NCI-H1694 (cell line): ENCODE data around the gene IL3.
"Not testable (repeated sequence)": the region's sequence is repeated elsewhere in the genome, so short reads cannot be mapped to it uniquely, and the experiment has no call there.

ENCODE experiments used
- DNase-seq: peaks from one replicate; lab custom pipeline; 2025; lab: John Stamatoyannopoulos, UW

IL3 gene

DNA sequence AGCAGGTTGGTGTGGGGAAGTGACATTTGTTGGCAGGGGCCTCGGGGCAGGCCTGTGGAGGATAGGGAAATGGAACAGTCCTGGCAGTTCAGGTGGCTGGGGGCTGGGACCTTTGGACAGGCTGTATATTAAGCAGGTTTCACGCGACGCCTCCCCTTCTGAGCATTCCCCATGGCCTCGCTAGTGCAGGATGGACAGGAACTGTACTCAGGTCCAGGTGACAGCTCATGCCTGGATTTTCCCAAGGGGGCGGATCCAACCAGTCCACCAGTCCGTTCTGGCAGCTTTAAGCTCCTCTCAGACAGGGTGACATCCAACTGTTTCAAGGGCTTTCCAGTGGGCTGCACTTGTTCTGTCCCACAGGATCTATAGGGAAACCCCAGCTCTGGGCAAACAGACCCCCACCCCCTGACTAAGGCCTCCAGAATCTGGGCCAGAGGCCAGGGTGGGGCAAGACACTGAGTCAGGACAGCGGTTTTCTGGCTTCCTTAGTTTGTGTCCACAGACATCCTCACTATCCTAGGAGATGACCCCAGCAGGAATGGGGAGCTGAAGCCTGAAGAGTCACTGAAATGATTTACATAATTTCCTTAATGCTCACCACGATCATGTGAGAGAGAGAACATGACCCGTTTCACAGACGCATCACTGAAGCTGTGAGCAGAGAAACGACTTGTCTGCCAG is 34.1 kb downstream of the IL3 start:
- no peak for DNase-seq

DNA sequence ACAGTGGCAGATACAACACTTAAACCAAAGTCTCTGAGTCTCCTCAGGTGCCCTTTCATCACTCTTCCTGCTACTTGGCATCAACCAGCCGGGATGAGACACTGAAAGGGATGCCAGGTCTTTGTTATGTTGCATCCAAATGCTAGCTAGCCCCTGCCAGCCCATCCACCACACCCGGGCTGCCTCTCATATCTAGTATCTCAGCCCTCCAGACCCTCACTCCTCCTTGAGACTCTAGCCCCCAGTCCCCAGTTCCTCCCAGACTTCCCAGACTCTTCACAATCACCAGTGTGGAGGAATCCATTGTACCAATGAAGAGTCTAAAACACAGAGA is 34.6 kb downstream of the IL3 start:
- DNase-seq, result no peak

DNA sequence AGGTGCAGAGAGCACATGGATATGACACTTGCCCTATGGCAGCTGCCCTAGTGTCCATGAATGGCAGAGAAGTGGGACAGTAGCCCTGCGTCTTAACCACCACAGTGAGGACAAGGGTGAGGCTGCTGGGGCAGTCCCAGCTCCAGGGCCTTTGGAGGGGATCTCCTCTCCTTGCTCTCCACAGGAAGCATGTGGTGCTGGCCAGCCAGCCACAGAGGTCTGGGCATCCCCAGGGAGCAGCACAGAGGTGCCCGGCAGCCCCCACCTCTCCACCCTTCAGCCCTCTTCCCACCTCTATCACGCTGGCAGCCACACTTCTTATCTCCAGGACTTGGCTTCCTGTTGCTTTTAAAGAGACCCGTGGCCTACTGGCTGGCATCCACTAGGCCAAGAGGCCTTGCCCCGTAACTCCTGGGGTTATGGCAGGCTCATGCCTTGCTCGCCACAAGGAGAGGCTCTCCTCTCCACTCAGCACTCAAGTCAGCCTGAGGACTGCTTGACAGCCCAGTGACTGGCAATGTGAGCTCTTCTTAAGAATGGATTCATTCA is 35.0 kb downstream of the IL3 start:
- no peak for DNase-seq

DNA sequence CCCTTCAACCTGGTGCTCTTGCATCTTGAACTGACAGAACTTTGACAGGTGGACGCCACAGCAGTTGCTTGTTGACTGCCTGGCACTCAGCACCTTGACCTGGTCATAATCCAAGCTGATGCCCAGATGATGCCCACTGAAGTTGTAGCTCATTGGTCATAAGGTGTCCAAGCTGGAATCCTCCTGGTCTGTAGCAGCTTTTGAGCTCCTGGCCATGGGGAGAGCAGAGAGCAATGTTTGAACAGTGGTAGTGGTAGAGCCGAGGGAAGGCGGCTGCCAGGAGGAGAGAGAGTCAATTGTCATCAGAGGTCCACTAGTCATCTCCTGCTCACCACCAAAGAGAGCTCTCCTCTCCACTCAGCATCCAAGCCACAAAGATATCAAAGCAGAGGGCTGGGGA is 36.4 kb downstream of the IL3 start:
- DNase-seq, result no peak

DNA sequence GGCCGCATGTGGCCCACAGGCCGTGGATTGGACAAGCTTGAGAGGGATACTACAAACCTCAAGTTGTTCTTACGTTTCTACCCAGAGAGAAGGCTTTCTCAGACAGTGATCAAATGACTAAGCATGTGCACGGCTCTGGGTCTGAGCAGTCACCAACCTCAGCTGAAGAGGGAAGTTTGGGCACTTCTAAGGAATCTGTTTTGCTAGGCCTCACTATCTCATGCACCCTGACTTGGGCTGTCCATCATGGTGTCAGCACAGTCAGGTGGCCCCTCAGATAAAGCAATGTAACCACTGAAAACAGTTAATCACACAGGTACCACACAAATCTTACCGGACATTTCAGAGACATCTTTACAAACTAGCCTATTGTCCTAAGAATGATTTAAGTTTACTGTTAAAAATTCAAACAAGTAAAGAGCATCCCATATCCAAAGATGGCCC is 37.7 kb downstream of the IL3 start:
- no peak for DNase-seq

DNA sequence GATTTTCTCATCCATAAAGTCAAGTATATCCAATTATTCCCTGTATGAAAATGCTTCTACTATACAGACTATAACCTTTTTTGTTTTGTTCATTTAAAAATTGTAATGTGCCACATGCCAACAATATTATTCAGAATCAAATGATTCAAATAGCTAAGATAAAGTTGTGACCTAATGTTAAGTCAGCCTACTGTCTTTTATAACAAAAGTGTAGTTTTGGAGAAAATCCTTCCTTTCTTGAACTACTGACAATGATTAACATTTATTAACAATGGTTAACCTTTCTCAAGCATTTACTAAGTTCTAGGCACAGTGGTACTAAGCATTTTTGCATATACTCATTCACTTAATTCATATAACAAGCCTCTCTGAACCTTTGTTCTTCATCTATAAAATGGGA is 38.2 kb downstream of the IL3 start:
- no peak for DNase-seq

DNA sequence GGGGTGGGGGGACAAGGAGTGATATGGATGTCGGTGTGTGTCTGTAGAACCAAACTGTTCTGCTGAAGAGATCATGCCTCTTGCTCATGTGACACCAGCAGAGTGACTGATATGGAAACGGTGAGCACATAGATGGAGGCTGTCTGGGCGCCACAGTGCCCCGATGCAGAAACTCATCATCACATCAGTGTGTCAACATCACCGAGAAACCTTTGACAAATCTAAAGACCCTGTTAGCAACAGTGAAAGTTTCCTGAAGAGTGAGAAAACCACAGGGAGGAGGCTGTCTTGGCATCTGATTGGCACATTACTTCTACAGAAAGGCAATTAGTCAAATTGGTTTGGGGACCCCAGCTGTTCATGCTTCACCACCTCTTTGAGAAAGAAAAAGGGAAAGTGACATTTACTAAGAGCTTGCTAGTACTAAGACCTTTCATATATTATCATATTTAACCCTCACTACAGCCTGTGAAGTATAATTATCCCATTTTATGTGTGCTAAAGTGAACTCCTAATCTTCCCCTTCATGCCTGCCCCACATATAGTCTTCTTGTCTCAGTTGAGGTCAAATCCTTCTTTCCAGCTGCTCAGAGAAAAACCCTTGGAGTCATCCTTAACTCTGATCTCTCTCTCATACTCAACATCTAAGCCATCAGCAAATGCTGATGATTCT is 38.8 kb downstream of the IL3 start:
- DNase-seq, result no peak

DNA sequence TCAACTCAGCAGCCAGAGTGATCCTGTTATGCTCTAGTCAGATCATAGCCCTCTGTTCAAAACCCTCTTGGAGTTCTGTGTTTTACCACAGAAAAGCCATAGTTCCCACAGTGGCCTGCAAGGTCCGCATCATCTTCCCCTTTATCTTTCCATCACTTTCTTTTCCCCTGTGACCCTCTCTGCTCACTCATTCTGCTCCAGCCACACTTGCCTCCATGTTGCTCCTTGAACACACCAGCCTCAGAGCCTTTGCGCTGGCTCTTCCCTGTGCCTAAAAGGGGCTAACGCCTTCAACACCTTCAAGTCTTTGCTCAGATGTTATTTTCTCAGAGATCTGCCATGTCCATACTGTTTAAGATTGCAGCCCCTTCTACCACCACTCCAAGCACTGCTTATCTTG is 39.5 kb downstream of the IL3 start:
- DNase-seq, result no peak

DNA sequence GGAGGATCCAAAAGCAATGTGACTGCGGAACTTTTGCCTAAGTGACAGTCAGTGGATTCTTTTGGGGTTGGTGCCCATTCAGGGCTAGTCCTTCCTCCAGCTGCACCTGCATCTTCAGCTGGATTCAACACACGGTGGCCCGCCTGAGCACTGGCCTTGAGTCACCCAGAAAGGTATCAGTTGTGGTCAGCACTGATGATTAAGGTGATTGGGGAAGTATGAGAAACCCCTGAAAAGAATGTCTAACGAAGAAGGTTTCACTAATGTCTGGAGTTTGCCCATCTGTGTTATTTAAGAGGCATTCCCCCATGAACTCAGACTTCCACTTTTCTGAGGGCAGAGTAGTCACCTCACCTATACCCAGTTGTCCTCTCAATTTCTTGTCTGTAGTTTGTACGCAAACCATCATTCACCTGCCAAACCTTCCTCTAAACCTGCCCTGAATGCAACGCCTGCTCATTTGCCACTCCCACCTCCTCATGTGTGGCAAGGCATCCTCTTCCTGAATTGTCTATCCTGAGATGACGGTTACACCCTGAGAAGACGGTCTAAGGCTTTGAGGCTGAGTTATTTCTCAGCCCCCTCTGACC is 40.3 kb downstream of the IL3 start:
- DNase-seq, result no peak

DNA sequence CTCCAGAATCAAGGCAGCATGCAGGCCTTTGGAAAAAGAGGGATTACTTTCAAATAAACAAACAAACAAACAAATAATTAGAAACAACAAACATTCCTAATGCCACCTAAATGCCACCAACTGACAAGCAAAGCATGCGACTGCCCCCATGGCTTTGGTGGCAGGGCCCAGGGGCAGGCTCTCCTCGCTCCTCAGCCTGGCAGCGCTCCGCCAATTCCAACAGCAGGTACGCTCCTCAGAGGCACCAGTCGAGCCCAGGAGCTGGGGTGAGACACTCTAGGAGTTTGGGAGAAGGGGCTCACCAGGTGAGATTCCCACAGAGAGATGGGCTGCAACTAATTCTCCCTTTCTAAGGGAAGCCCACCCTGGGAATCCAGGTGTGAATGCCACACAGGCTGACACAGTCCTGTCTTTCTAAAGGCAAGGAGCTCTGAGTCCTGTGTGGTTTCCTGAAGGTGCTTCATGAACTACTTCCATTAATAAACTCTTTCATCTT is 41.0 kb downstream of the IL3 start:
- no peak for DNase-seq

DNA sequence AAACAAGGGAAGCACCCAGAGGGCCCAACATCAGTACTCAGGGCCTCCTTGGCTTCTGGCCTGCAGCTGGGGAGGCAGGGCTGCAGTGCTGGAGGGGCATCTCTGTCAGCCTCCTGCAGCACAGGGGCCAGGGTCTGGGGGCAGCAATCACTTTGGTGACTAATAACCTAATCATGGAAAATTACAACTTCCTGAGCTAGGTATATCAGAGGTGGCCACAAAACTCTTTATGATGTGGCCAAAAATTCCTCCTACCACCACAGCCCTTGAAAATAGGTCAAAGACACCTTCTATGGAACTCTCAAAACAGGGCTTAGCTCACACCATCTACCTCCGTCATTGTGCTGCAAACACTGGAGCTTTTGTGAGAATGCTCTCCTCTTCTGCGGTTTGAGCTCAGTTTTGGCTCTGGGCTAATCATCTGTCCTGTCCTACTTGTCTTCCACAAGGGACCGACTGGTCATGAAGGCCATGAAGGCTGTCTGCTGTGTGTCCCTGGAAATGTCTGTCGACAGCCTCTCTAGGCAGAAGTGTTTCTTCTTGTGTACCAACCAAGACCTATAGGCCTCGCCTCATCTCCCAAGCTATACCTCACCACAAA is 41.7 kb downstream of the IL3 start:
- DNase-seq, result no peak

DNA sequence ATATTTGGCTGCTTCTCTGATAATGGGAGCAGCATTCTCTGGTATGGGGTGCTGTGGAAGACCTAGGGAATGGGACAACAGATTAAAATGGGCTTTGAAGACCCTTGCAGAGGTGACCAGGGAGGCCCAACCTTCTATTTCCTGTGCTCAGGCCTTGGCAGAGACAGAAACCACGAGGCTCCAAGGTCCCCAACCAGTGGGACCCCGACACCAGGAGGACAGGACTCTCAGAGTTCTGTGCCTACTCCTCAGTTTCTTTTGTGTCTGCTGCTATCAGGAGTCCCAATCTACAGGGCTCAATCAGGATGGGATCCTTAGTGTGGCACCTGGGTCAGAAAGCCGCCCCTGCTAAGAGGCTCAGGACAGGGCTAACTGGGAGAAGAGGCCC is 42.5 kb downstream of the IL3 start:
- DNase-seq, result no peak

DNA sequence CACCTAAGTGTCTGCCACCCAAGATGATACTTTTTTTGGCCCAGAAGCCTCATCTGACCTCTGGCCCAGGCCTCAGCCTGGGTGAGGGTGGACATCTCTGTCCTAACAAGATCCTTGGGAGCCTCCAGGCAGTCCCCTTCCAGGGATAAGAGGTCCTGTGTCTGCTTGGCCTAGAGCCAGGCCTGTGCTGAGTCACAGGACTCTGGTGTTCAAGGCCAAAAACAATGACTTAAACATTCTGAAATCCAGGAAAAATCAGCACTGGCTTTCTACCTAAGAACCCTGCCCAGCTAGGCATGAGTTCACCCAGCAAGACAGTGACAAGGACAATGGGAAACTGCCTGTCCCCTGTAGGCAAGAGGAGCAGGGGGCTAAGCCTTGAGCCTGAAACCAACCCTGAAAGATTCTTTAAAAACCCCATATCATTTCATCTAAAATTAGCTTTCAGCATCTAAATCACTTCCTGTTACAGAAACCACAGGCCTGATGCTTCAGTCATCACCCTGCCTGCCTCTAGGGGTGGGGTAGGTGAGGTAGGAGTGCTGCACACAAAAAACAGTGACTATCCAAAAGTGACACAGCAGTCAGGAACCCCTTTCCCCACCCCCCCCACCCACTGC is 43.0 kb downstream of the IL3 start:
- DNase-seq, result no peak

DNA sequence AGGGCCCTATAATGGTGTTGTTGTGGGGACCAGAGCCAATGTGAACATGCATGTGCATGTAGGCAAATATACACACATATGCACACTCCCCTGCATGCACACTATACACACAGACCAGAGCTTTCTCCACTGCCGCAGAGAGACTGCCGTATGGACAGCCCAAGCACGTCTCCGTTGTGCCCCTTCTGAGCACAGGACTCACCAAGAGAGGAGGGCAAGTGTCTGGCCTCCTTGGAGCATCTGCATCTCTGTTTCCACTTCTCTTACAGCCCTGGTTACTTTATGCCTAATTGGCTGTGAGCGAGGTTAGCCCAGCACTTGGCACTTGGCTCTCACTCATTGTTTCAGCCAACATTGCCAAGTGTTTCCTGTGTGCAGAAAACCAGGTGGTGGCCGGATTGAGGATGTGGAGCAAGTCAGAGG is 43.5 kb downstream of the IL3 start:
- no peak for DNase-seq

DNA sequence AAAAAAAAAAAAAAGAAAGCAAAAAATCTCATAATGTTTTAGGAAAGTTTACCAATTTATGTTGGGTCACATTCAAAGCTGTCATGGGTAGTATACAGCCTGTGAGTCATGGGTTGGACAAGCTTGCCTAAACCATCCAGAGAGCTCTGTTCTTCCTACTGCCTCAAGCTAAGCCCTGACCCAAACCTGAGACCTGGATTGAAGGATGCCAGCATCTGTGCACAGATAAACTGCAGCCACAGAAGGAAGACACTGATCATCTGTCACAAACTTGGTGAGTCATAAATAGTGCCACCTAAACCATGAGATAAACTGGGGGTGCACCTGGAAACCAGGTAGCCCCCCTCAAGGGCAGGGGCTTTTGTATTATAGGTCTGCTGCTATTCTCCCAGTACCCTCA is 44.1 kb downstream of the IL3 start:
- DNase-seq, result no peak

DNA sequence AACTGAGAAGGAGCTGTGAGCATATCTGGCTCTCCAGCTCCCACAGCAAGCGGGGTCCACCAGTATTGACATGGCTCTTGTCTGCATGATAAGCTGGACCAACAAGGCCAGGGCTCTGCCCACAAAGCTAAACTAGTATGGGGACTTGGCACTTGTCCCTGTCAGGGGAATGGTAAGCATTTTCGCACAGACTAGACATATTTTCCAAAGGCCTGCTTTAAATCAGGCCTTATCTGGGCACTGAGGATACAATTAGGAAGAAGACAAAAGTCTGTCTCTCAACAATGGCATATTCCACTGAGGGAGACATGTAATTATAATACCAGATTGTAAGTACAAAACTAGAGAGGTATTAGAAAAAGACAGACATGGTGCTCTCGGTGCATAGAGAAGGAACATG is 45.2 kb downstream of the IL3 start:
- DNase-seq, result no peak

DNA sequence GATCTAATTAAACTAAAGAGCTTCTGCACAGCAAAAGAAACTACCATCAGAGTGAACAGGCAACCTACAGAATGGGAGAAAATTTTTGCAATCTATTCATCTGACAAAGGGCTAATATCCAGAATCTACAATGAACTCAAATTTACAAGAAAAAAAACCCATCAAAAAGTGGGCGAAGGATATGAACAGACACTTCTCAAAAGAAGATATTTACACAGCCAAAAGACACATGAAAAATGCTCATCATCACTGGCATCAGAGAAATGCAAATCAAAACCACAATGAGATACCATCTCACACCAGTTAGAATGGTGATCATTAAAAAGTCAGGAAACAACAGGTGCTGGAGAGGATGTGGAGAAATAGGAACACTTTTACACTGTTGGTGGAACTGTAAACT is 48.0 kb downstream of the IL3 start:
- not testable (repeated sequence) for DNase-seq

DNA sequence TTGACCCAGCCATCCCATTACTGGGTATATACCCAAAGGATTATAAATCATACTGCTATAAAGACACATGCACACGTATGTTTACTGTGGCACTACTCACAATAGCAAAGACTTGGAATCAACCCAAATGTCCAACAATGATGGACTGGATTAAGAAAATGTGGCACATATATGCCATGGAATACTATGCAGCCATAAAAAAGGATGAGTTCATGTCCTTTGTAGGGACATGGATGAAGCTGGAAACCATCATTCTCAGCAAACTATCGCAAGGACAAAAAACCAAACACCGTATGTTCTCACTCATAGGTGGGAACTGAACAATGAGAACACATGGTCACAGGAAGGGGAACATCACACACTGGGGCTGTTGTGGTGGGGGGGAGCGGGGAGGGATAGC is 48.5 kb downstream of the IL3 start:
- not testable (repeated sequence) for DNase-seq

DNA sequence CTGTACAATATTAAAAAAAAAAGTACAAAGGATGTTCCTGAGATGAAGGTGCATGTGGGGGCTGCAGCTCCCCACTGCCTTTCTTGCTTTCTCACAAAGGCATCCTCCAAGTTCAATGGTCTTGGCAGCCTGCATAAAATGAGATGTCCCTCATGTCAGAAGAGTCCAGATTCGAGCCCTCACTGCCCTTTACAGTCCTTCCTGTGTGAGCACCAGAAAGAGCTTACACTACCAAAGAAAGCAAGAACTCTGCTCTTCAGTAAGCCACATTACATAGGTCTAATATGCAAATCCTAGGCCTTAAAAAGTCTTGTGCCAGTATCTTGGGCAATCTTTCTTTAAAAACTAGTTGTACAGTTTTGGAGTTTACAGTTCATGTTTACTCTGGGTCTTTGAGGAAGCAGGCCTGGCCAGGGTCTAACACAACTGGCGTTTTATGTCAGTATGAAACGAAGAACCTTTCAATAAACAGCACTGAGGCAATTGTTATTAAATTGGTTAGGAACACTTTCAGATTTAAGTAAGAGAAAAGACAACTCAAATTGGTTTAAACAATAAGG is 49.1 kb downstream of the IL3 start:
- no peak for DNase-seq

DNA sequence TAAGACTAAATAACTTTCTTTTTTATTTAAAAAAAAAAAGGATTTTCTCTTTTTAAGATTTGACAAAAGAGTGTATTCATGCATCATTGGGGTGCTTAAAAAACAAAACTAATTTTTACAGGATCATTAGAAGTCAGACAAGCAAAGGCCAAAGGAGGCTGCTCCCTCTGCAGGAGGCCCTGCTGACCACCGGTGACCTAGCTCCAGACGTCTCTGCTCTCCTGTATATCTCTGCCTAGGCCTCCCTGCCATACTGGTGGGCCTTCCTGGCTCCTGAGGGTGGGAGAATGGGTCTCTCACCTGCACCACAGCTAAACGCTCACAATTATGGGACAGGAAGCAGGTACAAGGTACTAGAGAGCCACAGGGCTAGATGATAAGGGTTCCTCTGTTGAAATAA is 49.7 kb downstream of the IL3 start:
- DNase-seq, result no peak

DNA sequence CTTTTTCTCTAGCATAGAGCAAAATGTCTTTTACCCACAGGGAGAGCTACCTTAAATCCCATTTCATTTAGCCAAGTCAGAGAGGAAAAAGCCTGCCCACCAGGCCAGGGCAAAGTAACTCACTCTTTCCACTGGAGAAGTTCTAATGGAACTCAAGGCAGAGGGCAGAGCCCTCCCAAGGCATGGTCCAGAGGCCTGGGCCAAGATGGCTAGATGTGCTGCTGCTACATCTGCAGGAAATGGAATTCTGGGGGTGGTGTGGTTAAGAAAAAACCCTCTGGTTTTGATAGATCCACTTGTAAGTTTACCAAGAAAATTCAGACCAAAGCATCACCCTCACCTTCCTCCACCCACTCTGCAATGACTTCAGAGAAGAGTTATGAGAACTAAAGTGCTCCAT is 50.5 kb downstream of the IL3 start:
- no peak for DNase-seq

DNA sequence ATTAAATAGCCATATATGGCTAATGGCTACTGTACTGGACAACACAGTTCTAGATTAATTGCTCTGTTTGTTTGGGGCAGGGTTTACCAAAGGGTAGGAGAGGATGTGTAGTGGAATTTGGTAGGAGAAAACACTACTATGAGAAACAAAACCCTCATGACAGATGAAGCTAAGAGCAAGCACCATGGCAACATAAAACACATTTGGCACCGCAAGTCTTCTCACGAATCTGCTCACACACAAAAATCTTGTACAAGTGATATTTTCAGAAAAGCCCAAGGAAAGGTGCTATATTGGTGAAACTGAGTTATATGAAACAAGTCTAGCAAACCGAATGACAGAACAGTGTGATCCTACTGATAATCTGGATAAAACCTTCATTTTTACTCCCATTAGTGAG is 51.7 kb downstream of the IL3 start:
- no peak for DNase-seq
